Limb (tissue), 2 donors: Measurements from ENCODE around the gene MYH16.
"Not testable (repeated sequence)": the region's sequence is repeated elsewhere in the genome, so short reads cannot be mapped to it uniquely, and the experiment has no call there.

Experiments used
- DNase-seq, 2 donors: peaks; one replicate each; pipeline ENCODE4 v3.0.0-alpha.2; 2016; ENCODE audit errors: extremely low spot score in 2 of 2

The MYH16 gene

DNA sequence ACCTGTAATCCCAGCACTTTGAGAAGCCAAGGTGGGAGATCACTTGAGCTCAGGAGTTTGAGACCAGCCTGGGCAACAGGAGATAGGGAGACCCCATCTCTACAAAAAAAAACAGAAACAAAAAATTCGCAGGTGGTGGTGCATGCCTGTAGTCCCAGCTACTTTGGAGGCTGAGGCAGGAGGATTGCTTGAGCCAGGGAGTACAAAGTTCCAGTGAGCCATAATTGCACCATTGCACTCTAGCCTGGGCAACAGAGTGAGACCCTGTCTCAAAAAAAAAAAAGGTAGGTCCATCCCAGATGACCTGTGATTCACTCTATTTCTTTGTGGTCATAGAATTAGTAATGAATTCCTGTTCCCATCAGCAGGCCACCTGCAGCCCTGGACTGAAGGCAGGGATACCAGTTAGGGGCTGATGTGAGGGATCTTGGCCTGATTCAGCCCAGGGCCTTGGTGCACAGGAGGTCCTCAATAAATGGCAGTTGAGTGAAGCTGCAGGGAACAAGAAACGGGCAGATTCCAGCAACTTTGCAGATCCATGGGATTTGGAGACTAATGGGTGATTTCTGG lies at the start of gene MYH16:
MYH16 (plus strand) TSS at position 364 of the 570 bp plus-strand sequence.
- no peak for DNase-seq

DNA sequence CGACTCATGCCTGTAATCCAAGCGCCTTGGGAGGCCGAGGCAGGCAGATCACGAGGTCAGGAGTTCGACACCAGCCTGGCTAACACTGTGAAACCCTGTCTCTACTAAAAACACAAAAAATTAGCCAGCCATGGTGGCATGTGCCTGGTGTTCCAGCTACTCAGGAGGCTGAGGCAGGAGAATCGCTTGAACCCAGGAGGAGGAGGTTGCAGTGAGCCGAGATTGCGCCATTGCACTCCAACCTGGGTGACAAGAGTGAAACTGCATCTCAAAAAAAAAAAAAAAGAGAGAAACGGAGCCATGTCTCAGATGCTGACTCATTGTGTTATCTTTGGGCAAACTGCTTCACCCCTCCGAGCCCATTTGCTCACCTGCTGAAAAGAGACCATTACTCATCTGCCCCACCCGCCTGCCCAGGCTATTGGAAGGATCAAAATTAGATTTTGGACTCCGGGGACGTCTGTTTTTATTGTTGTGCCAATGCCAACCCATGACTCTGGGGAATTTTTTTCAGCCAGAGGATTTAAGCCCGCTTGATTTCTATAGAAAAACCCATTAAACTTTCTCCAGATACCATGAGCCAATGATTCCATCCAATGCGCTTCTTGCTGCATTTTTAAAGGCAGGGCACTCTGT lies 48.3 kb upstream of the MYH16 start:
- DNase-seq: not testable (repeated sequence)

DNA sequence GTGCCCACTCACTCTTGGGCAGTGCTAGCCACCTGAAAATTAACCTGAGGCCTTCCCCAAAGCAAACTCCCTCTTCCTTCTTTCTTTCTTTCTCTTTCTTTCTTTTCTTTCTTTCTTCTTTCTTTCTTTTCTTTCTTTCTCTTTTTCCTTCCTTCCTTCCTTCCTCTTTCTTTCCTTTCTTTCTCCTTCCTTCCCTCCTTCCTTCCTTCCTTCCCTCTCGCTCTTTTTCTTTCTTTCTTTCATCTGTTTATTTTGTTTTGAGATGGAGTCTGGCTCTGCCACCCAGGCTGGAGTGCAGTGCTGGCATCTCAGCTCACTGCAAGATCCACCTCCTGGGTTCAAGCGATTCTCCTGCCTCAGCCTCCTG lies 47.8 kb upstream of the MYH16 start:
- no peak for DNase-seq

DNA sequence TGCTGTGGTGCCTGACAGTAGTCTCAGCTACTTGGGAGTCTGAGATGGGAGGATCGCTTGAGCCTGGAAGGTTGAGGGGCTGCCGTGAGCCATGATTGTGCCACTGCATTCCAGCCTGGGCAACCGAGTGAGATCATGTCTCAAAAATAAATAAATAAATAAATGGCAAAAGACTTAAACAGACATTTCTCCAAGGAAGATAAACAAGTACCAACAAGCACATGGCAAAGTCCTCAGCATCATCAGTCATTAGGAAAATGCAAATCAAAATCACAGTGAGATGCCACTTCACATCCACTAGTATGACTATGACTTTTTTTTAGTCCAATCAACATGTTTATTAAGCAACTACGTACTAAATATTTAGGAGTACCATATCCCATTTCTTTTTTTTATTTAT lies 43.4 kb upstream of the MYH16 start:
- DNase-seq: no peak

DNA sequence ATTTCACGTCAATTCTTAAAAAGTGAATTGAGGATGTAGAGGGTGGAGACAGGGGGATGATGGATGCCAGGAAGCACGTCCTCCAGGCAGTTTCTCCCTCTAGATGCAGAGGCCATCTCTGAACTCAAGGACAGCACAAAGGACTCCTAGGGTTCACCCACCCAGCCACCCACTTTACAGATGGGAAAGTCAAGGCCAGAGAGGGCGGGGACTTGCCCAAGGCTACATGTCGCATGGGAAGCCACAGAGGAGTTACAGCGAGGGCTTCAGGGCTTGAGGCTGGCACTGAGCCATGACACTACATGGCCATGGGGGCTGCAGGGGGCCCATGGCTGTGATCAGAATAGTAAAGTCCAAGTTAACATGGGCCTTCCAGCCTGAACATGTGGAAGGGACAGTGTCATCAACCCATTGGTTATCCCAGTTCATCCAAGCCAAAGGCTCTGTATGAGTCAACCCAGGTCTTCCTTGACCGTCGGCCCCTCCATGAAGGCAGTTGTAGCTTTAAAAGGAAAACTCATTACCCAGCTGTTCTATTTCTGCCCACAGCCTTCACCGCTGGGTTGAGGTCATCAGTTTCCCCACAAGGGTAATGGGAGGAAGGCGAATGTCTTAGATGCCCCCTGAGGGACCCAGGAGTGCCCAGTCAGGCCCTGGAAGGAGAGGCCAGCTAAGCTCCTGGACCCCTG lies 40.4 kb upstream of the MYH16 start:
- DNase-seq: no peak

DNA sequence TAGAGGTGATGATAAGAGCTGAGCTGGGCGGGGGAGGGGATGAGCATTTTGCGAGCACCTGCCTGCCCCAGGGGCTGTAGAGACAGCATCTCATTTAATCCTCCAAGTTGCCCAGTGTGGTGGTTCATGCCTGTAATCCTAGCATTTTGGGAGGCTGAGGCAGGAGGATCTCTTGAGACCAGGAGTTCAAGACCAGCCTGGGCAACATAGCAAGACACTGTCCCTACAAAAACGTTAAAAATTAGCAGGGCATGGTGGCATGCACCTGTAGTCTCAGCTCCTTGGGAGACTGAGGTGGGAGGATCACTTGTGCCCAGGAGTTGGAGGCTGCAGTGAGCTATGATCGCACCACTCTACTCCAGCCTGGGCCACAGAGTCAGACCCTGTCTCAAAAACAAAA lies 39.7 kb upstream of the MYH16 start:
- DNase-seq: not testable (repeated sequence)

DNA sequence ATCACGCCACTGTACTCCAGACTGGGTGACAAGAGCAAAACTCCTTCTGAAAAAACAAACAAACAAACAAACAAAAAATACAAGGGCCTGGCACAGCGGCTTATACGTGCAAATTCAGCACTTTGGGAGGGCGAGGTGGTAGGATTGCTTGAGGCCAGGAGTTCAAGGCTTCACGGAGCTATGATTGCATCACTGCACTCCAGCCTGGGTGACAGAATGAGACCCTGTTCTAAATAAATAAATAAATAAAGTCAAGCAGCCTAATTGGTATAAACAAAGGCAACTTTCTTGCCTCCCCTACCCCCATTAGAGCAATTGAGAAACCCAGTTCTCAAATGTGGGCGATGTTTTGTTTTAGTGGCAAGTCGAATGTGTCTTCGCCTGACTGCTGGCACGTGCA lies 38.5 kb upstream of the MYH16 start:
- DNase-seq: no peak

DNA sequence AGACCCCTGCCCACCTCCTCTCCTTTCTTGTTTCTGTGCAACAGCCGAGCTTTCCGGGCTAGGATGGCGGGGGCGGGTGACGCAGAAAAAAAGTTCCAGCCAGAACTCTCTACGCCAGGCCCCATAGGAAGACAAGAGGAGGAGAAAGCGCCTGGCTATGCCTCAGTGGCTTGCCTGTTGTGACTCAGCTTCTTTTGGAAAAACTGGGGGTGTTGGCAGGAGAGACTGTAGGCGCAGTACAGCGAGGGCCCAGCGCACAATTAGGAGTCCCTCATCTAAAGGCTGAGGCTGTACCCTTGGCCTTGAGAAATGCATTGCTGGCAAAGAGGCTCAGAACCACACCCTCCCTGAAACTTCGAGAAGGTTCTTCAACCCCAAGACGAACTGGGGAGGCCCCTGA lies 36.7 kb upstream of the MYH16 start:
- DNase-seq: no peak

DNA sequence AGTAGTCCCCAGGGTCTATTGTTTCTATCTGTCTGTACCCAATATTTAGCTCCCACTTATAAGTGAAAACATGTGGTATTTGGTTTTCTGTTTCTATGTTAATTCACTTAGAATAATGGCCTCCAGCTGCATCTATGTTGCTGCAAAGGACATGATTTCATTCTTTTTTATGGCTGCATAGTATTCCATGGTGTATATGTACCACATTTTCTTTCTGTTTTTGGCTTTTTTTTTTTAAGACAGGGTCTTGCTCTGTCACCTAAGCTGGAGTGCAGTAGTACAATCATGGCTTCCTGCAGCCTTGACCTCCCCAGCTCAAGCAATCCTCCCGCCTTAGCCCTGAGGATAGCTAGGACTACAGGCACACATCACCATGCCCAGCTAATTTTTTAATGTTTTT lies 34.8 kb upstream of the MYH16 start:
- DNase-seq: not testable (repeated sequence)

DNA sequence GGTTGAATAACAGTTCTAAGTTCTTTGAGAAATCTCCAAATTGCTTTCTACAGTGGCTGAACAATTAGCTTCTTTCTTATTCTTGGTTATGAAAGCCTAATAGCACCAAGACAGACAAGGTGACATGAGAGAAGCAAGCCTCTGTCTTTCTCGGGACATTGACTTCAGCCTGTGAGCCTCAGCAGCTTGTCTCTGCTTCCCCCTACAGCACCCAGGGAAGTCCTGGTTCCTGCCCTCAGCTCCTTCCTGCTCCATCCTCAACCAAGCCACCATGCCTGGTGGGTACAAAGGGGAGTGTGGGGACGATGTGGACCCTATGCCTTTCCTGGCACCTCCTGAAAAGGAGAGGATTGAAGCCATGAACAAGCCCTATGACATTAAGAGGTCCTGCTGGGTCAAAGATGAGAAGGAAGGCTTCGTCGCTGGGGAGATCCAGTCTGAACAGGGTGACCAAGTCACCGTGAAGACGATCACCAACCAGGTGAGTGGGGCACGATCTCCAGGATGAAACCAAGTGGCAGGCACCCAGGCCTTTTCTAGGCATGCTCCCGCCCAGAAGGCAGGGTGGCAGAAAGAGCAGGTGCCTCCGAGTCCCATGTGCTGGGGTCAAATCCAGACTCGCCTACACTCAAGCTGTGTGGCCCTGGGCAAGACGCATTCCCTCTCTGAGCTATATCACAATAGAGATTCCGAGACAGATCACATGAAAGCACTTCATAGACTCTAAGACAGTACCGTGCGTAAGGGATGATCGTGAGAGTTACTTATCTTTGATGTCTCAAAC lies 33.9 kb upstream of the MYH16 start:
- DNase-seq: no peak

DNA sequence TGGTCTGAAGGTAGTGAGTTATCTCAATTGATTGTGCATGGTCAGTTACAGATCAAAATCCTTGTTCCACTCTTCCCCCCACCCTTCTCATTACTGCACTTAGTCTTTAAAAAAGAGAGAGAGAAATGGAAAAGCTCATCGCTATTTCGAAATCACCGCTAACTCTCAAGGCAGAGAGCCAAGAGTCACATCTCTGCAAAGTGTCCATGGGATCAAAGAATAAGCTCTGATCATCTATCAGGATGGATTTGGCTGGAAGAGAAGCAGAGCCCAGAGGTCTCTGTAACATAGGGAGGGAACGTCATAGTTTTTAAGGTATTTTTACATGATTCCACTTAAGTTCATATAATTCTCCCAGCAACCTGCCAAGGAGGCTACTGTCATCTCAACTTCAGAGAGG lies 30.0 kb upstream of the MYH16 start:
- no peak for DNase-seq

DNA sequence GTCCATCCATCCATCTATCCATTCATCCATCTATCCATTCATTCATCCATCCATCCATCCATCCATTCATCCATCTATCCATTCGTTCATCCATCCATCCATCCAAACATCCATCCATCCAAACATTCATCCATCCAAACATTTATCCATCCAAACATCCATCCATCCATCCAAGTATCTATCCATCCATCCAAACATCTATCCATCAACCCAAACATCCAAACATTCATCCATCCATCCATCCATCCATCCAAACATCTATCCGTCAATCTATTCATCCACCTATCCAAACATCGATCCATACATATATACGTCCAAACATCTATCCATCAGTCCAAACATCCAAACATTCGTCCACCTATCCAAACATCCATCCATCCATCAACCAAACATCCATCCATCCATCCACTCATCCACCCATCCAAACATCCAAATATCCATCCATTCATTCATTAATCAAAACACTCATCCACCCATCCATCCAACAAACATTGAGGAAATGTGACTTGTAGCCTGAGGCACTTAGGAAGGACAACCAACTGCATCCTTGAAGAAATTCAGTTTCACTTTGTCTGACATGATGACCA lies 28.8 kb upstream of the MYH16 start:
- DNase-seq: no peak

DNA sequence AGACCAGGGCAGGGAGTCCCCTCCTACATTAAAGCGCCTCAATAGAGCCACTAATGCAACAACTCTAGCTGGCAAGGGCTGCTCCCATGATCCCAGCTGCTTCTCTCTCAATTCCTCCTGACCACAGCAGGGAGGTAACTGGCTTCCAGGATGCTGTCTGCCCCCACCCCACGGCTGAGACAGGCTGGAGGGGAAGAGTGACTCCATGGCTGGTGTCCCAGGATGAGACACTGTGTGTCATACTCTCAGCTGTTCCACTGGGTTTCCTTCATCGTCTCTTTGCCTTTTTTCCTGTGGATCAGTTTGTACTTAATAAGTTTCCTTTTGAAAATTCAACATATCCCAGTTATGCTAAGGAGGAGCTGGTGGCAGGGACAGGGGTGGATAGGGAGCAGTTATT lies 27.7 kb upstream of the MYH16 start:
- DNase-seq: no peak

DNA sequence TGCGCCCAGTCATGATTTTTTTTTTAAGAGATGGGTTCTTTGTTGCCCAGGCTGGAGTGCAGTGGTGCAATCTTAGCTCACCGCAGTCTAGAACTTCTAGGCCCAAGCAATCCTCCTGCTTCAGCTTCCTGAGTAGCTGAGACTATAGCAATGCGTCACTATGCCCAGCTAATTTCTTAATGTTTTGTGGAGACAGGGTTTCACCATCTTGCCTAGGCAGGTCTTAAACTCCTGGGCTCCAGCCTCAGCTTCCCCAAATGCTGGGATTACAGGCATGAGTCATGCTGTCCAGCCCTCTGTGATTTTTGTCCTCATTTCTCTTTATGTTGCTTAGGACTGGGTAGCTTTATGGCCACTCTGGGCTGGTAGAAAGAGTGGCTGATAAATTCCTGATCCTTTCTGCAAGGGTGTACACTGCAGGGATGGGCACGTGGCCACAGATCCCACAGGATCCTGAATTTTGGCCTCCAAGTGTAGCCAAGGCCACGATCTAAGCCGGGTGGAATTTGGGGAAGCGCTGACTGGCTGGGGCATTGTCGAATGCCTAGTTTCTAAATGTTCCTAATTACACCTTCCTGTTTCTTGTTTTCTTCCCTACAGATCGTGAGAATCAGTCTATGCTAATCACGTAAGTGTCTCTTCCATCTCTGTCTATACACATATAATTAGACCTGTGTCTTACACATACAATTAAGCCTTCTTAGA lies 24.1 kb upstream of the MYH16 start:
- DNase-seq: no peak

DNA sequence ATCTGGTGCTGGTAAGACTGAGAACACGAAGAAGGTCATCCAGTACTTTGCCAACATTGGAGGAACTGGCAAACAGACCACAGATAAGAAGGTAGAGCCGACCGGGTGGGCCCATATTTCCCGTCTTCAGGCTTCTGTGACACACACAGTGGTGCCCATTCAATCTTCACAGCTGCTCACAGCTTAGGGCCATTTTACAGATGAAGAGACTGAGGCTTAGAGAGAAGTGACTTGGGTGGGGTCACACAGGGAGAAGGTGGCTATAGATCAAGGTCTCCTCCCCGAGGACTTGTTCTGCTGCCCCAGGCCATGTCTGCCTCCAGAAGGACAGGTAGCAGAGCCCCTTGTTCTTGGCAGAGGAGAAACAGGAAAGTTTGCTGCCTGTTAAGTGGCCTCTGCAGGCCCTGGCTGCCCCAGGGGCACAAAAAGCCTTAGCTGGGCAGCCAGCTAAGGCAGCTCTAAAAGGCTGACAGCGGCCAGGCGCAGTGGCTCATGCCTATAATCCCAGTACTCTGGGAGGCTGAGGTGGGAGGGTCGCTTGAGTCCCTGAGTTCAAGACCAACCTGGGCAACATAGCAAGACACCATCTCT lies 22.6 kb upstream of the MYH16 start:
- DNase-seq: no peak

DNA sequence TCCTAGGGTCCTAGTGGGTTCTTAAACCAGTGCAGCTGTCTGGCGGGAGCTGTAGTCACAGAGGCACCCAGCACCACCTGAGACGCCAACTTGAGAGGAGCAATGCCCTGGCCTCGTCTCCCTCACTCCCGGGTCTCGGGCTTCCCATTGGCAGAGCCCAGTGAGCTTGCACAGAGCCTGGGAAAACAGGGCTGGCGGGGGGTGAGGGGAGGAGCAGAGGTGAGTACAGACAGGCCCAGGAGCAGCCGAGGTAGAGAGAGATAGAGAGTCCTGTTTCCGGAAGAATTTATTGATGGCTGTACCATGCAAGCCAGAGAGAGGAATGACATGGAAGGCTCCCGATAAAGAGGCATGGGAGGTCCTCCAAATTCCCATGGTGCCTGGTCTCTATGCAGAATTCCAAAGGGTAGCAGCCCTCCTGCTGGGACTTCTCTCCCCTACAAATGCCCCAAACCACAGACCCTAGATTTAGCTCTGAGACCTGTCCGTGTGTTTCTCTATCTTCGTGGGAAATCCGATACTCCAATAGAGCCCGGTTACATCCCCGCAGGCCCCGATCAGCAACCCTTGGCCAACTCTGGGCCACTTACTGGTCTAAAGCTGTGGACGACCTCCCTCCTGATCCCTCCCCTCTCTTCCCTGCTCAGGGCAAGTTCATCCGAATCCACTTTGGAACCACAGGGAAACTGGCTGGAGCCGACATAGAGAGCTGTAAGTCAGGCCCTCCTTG lies 20.3 kb upstream of the MYH16 start:
- no peak for DNase-seq

DNA sequence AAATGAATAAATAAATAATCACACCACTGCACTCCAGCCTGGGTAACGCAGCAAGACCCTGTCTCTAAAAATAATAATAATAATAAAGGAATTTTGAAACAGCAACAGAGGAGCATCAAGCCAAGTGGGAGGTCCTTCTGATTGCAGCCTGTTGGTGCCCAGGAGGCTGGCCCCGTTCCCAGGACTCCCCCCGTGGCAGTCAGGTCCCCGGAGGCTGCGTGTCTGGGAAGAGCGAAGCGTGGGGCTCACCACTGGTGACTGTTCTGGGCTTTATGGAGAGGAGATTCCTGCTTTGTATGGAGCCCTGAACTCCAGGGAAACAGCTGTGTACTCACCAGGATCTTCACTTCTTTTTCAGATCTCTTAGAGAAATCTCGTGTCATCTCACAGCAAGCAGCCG lies 19.3 kb upstream of the MYH16 start:
- no peak for DNase-seq

DNA sequence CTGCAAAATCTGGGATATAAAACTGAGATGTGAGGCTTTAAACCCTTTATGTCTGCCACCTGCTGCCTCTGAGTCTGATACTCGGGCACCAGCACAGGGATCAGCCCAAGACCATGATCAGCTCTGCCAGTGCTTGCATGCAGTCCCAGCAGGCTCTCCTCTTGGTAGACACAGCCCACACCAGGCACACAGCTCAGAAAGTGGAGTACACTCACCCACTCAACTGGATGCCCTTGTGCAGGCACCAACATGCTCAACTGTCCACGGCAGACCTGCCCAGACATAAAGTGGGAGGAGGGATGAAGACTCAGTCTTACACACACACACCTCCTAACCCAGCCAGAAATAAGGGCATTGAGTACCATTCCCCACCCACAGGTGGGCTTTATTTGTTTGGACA lies 18.2 kb upstream of the MYH16 start:
- DNase-seq: no peak

DNA sequence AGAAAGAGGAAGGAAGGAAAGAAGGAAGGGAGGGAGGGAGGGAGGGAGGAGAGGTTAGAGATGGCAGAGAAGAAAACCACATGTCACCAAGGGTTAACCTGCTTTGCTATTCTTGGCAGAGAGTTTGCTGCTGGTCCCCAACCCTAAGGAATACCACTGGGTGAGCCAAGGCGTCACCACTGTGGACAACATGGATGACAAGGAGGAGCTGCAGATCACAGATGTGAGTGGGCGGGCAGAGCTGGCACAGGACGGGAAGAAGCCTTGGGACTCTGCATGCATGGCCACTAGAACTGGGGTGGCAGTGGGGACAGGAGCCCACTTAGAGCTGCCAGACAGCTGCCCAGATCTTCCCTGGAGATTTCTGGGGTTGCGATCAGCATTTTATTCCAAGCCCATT lies 17.2 kb upstream of the MYH16 start:
- no peak for DNase-seq

DNA sequence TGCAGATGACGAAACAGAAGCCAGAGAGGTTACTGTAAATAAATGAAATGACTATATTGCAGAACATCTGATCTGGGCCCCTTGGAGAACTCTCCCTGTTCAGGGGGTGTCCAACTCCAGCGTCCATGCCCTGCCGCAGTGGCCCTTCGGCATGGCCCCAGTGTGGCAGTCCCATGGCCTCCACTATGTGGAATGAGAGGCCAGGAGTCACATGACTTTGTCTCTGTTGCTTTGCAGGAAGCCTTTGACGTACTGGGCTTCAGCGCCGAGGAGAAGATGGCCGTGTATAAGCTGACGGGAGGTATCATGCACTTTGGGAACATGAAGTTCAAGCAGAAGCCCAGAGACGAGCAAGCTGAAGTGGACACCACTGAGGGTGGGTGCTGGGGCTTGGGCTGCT lies 15.6 kb upstream of the MYH16 start:
- DNase-seq: no peak
